ENCODE results near the gene DSCAM. TPM values are rescaled to one million over a fixed set of nuclear protein-coding genes. Genes with fewer than 3 reads are reported as not detected.

The DSCAM gene
- total and polyA plus RNA-seq, 2 donors (not counting 1 experiment from before 2014, with no cell fraction given) = not detected

DNA sequence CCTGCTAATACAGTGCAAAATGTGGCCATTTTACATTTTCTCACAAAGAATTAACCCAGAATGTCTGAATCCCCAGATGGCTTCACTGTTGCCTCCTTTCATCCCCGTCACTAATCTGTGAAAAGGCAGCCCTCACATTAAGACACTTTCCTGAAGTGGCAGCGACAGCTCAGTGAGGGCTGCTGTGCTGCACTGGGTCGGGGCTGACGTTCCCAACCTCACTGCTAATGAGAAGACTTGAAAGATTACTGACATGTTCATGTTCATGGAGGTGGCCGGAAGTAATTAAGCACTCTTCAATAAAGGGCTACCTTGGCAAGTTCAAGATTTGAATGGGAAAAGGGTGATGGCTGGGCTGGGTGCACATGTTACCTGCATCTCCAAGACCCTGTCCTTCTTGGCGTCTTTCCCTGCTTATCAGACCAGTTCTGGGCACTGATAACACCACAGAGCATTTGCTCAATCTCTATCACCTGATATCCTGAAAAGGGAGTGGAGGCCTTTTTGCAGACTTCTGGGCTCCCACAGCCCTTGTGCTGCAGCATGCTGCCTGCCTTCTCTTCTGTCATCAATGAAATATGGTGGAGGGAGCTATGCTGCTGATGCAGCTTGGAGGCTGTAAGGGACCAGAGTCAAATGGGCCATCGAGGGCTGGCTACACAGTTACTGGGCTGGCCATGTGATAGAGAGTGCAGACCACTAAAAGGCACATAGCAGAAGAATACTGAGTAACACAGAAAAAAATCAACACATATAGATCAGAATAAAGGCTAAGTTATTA lies 596.3 kb downstream of the DSCAM start:
- Mint-ChIP-seq H3K4me1 (no peaks in the 10 kb centered on the region), H3K9me3 (ENCODE audit: insufficient read depth) (peaks cover 18% of the 10 kb centered on the region), H3K27me3 (no peaks in the 10 kb centered on the region), H3K27ac (no peak overlapping the region), H3K4me3 (no peak overlapping the region)
- Histone ChIP-seq H3K27me3 (replicated peaks in 1 of 4; ENCODE audit: control extremely low read depth in 1 of 4, control insufficient read depth in 3 of 4, insufficient read depth in 4 of 4, low read length in 3 of 4) (no peaks in the 10 kb centered on the region), H3K4me3 (ENCODE audit: control extremely low read depth in 1 of 5, extremely low read depth in 1 of 5, insufficient read depth in 1 of 5, low read depth in 2 of 5, low read length in 4 of 5) (no peak overlapping the region), H3K79me2 (ENCODE audit: control insufficient read depth, insufficient read depth, low read length) (no peaks in the 10 kb centered on the region), H3K4me2 (replicated peaks; ENCODE audit: low read depth, low read length, poor library complexity, severe bottlenecking) (no peak overlapping the region), H3K9ac (ENCODE audit: low read length) (no peak overlapping the region), H3K9me3 (ENCODE audit: control extremely low read depth in 1 of 3, control insufficient read depth in 2 of 3, insufficient read depth in 1 of 3, low read length in 2 of 3) (peaks cover 0 to 14% (median 0%) of the 10 kb centered on the region in 3 donors), H3K4me1 (ENCODE audit: control insufficient read depth in 2 of 2, insufficient read depth in 2 of 2, low read length in 2 of 2) (no peaks in the 10 kb centered on the region), H4K20me1 (ENCODE audit: control insufficient read depth, insufficient read depth, low read length, poor library complexity, severe bottlenecking) (no peaks in the 10 kb centered on the region), H3K36me3 (replicated peaks in 1 of 2; ENCODE audit: control extremely low read depth in 1 of 2, control insufficient read depth in 1 of 2, extremely low read depth in 1 of 2, insufficient read depth in 2 of 2, low read length in 1 of 2) (no peaks in the 10 kb centered on the region), H2AFZ (ENCODE audit: insufficient read depth, low read depth, low read length, poor library complexity, severe bottlenecking) (no peak overlapping the region), H3K27ac (ENCODE audit: low read length in 2 of 2) (no peak overlapping the region)
- CTCF ChIA-PET = no interaction called here
- ATAC-seq (ENCODE audit: low read depth) (no peak), DNase-seq (no peak)
- POLR2A ChIA-PET = no interaction called here
- intact Hi-C loops (cut with micrococcal nuclease) = no loop called here
- 93% methylated on average over 5 of the region's 7 CpGs for whole genome bisulfite sequencing (ENCODE audit: insufficient coverage)
- TF ChIP-seq, protein P1, sequence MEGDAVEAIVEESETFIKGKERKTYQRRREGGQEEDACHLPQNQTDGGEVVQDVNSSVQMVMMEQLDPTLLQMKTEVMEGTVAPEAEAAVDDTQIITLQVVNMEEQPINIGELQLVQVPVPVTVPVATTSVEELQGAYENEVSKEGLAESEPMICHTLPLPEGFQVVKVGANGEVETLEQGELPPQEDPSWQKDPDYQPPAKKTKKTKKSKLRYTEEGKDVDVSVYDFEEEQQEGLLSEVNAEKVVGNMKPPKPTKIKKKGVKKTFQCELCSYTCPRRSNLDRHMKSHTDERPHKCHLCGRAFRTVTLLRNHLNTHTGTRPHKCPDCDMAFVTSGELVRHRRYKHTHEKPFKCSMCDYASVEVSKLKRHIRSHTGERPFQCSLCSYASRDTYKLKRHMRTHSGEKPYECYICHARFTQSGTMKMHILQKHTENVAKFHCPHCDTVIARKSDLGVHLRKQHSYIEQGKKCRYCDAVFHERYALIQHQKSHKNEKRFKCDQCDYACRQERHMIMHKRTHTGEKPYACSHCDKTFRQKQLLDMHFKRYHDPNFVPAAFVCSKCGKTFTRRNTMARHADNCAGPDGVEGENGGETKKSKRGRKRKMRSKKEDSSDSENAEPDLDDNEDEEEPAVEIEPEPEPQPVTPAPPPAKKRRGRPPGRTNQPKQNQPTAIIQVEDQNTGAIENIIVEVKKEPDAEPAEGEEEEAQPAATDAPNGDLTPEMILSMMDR (IDR thresholded peaks at IDR 0.05) = no peak
- TF ChIP-seq EZH2 (IDR thresholded peaks at IDR 0.05; ENCODE audit: borderline replicate concordance, insufficient read depth, low read depth, low read length, poor library complexity, severe bottlenecking) = no peak

DNA sequence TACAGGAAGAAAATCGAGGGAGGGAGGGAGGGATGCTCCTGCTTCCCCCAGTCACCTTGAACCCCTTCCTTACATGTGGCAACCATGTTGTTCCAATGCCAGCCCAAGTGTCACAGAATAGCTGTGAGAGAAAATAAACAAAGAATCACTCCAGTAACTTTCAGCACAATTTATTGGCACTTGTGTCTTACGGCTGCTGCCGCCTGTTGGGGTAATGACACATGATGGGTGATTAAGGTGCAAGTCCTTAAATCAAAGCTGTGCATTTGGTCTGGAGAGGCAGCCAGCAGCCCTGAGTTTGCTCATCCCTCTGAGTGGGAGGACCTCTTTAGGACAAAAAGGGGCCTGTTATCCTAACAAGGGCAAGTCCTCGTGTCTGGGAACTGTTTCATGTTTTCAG lies 602.0 kb downstream of the DSCAM start:
- ChIA-PET CTCF (no interaction called here), POLR2A (no interaction called here)
- 79% methylated on average over 4 of the region's 4 CpGs for WGBS (ENCODE audit: insufficient coverage)
- Histone ChIP-seq H3K36me3 (replicated peaks in 1 of 2; ENCODE audit: control extremely low read depth in 1 of 2, control insufficient read depth in 1 of 2, extremely low read depth in 1 of 2, insufficient read depth in 2 of 2, low read length in 1 of 2) (no peaks in the 10 kb centered on the region), H4K20me1 (ENCODE audit: control insufficient read depth, insufficient read depth, low read length, poor library complexity, severe bottlenecking) (no peaks in the 10 kb centered on the region), H3K9me3 (ENCODE audit: control extremely low read depth in 1 of 3, control insufficient read depth in 2 of 3, insufficient read depth in 1 of 3, low read length in 2 of 3) (peaks cover 0 to 11% (median 0%) of the 10 kb centered on the region in 3 donors), H3K9ac (ENCODE audit: low read length) (no peak overlapping the region), H3K4me3 (ENCODE audit: control extremely low read depth in 1 of 5, extremely low read depth in 1 of 5, insufficient read depth in 1 of 5, low read depth in 2 of 5, low read length in 4 of 5) (no peak overlapping the region), H3K27me3 (replicated peaks in 1 of 4; ENCODE audit: control extremely low read depth in 1 of 4, control insufficient read depth in 3 of 4, insufficient read depth in 4 of 4, low read length in 3 of 4) (no peaks in the 10 kb centered on the region), H3K4me1 (ENCODE audit: control insufficient read depth in 2 of 2, insufficient read depth in 2 of 2, low read length in 2 of 2) (no peaks in the 10 kb centered on the region), H2AFZ (ENCODE audit: insufficient read depth, low read depth, low read length, poor library complexity, severe bottlenecking) (no peak overlapping the region), H3K4me2 (replicated peaks; ENCODE audit: low read depth, low read length, poor library complexity, severe bottlenecking) (no peak overlapping the region), H3K27ac (ENCODE audit: low read length in 2 of 2) (no peak overlapping the region), H3K79me2 (ENCODE audit: control insufficient read depth, insufficient read depth, low read length) (no peaks in the 10 kb centered on the region)
- no peak for TF ChIP-seq EZH2 (IDR thresholded peaks at IDR 0.05; ENCODE audit: borderline replicate concordance, insufficient read depth, low read depth, low read length, poor library complexity, severe bottlenecking)
- TF ChIP-seq, protein P1 (IDR thresholded peaks at IDR 0.05) = no peak
- intact Hi-C loops (cut with micrococcal nuclease) = no loop called here
- no peaks in the 10 kb centered on the region for H3K27me3 Mint-ChIP-seq
- H3K4me3 Mint-ChIP-seq = no peak overlapping the region
- H3K4me1 Mint-ChIP-seq = no peaks in the 10 kb centered on the region
- H3K27ac Mint-ChIP-seq = no peak overlapping the region
- no peak for DNase-seq
- peaks cover 17% of the 10 kb centered on the region for H3K9me3 Mint-ChIP-seq (ENCODE audit: insufficient read depth)
- ATAC-seq (ENCODE audit: low read depth) = no peak
